ENCODE data around the gene GFOD1. TPM values are rescaled to one million over a fixed set of nuclear protein-coding genes. Genes with fewer than 3 reads are reported as not detected.

Gene GFOD1
- total RNA-seq, 1 experiment from 2014 or later, result 8.8 TPM

DNA sequence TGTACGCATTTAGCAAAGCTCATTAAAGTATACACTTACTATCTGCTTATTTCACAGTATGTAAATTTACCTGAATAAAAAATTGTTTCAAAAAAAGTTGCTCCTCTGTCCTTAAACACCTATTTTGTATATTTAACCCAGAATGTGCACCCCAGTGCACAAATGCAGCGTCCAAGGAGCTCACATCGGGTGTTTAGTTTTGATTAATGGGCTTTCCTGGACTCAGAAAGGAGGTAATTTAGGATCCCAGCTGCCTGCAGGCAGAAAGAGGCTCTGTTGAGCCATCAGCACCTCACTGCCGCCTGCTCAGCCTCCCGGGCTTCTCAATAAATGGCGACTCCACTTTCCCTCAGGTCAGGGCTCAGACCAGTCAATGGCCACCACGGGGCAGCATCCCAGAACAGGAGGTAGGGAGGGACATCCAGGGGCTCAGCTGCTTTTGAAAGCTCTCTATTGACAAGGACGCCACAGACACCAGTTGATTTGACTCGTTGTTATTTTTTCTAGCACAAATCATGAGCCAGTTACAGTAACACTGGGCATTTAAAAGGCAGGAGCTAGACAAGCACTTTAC, 88.9 kb downstream of the GFOD1 start:
- intact Hi-C loops (cut with micrococcal nuclease; ENCODE audit: unreplicated experiment), result no loop called here
- DNase-seq (ENCODE audit: low spot score), result no peak
- ChIA-PET CTCF (no interaction called here), POLR2A (ENCODE audit: low non-redundant PET) (no interaction called here)
- BruUV-seq (replicated peaks), result no TSS peak
- H3K9me3 ChIP-seq (ENCODE audit: low read depth, low read length, poor library complexity, severe bottlenecking), result no peaks in the 10 kb centered on the region
- H3K36me3 ChIP-seq (ENCODE audit: insufficient read depth, low read length, poor library complexity, severe bottlenecking), result no peaks in the 10 kb centered on the region
- H3K4me1 ChIP-seq (ENCODE audit: insufficient read depth, low read length, poor library complexity, severe bottlenecking), result peaks cover 16% of the 10 kb centered on the region
- no peak for TF ChIP-seq EZH2 (IDR thresholded peaks at IDR 0.05; ENCODE audit: borderline replicate concordance, low read depth, low read length, poor library complexity, severe bottlenecking)
- TF ChIP-seq, protein P1, sequence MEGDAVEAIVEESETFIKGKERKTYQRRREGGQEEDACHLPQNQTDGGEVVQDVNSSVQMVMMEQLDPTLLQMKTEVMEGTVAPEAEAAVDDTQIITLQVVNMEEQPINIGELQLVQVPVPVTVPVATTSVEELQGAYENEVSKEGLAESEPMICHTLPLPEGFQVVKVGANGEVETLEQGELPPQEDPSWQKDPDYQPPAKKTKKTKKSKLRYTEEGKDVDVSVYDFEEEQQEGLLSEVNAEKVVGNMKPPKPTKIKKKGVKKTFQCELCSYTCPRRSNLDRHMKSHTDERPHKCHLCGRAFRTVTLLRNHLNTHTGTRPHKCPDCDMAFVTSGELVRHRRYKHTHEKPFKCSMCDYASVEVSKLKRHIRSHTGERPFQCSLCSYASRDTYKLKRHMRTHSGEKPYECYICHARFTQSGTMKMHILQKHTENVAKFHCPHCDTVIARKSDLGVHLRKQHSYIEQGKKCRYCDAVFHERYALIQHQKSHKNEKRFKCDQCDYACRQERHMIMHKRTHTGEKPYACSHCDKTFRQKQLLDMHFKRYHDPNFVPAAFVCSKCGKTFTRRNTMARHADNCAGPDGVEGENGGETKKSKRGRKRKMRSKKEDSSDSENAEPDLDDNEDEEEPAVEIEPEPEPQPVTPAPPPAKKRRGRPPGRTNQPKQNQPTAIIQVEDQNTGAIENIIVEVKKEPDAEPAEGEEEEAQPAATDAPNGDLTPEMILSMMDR (conservative IDR thresholded peaks at IDR 0.05; ENCODE audit: low read depth, low read length), result no peak
- no peak overlapping the region for H3K4me3 ChIP-seq (ENCODE audit: low read depth, low read length, poor library complexity, severe bottlenecking)
- no peaks in the 10 kb centered on the region for H3K27me3 ChIP-seq (replicated peaks; ENCODE audit: insufficient read depth, low read depth, low read length, poor library complexity)
- H3K27ac ChIP-seq (ENCODE audit: low read depth, low read length, poor library complexity, severe bottlenecking), result no peak overlapping the region

DNA sequence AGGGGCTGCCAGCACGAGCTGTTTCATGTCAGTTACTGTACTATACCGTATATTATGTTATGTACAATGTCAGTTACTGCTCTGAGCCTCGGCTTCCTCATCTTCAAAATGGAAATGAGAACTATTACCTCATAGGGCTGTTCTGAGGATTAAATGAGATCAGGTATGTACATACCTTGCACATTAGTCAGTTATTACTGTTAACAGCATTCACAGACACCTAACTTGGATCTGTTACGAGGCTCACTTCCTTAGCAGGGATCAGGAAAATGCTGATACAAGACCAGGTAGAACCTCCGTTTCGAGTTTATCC, 89.4 kb downstream of the GFOD1 start:
- no peak for DNase-seq (ENCODE audit: low spot score)
- ChIA-PET POLR2A (ENCODE audit: low non-redundant PET) (no interaction called here), CTCF (no interaction called here)
- no peak for TF ChIP-seq EZH2 (IDR thresholded peaks at IDR 0.05; ENCODE audit: borderline replicate concordance, low read depth, low read length, poor library complexity, severe bottlenecking)
- TF ChIP-seq, protein P1 (conservative IDR thresholded peaks at IDR 0.05; ENCODE audit: low read depth, low read length), result no peak
- Histone ChIP-seq H3K4me1 (ENCODE audit: insufficient read depth, low read length, poor library complexity, severe bottlenecking) (peaks cover 16% of the 10 kb centered on the region), H3K9me3 (ENCODE audit: low read depth, low read length, poor library complexity, severe bottlenecking) (no peaks in the 10 kb centered on the region), H3K27ac (ENCODE audit: low read depth, low read length, poor library complexity, severe bottlenecking) (no peak overlapping the region), H3K36me3 (ENCODE audit: insufficient read depth, low read length, poor library complexity, severe bottlenecking) (no peaks in the 10 kb centered on the region), H3K27me3 (replicated peaks; ENCODE audit: insufficient read depth, low read depth, low read length, poor library complexity) (no peaks in the 10 kb centered on the region), H3K4me3 (ENCODE audit: low read depth, low read length, poor library complexity, severe bottlenecking) (no peak overlapping the region)
- no TSS peak for BruUV-seq (replicated peaks)
- intact Hi-C loops (cut with micrococcal nuclease; ENCODE audit: unreplicated experiment), result no loop called here

DNA sequence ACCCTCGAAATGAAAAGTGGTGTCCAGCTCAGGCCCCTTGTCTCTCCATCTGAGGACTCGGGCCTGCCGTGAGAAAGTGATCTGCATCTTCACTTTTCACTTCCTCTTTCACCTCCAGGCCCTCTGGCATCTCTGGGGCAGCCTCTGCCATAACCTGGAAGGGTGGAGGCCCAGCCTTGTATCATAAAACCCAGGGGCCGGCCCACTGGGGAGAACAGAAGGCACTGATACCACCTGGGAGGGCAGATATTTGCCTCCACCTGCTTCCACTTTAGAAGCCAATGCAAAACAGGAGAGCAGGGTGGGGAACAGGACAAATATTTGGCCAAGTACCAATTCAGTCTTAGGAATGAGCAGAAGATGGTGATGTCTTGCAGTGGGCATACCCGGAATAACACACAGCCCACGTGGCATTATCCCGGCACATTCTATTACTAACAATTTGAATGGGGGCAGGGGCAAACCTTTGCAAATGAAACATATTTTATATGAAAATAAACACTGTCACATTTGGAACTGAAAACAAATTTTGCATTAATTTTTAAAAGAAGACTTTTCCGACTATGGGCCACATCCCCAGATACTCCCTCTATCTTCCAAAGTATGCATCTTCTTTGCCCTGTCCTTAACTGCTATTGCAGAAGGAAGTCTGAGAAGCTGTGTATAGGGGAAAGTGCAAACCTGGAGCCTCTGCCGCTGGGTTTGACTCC, 89.9 kb downstream of the GFOD1 start:
- ChIA-PET POLR2A (ENCODE audit: low non-redundant PET) (no interaction called here), CTCF (no interaction called here)
- intact Hi-C loops (cut with micrococcal nuclease; ENCODE audit: unreplicated experiment), result no loop called here
- Histone ChIP-seq H3K27me3 (replicated peaks; ENCODE audit: insufficient read depth, low read depth, low read length, poor library complexity) (no peaks in the 10 kb centered on the region), H3K27ac (ENCODE audit: low read depth, low read length, poor library complexity, severe bottlenecking) (no peak overlapping the region), H3K4me1 (ENCODE audit: insufficient read depth, low read length, poor library complexity, severe bottlenecking) (peaks cover 16% of the 10 kb centered on the region), H3K4me3 (ENCODE audit: low read depth, low read length, poor library complexity, severe bottlenecking) (no peak overlapping the region), H3K36me3 (ENCODE audit: insufficient read depth, low read length, poor library complexity, severe bottlenecking) (no peaks in the 10 kb centered on the region), H3K9me3 (ENCODE audit: low read depth, low read length, poor library complexity, severe bottlenecking) (no peaks in the 10 kb centered on the region)
- DNase-seq (ENCODE audit: low spot score), result no peak
- TF ChIP-seq, protein P1 (conservative IDR thresholded peaks at IDR 0.05; ENCODE audit: low read depth, low read length), result no peak; the same call in 1 of the 2 replicates
- TF ChIP-seq EZH2 (IDR thresholded peaks at IDR 0.05; ENCODE audit: borderline replicate concordance, low read depth, low read length, poor library complexity, severe bottlenecking), result no peak
- no TSS peak for BruUV-seq (replicated peaks)
